ENCODE data around the gene PAM.

The PAM gene

DNA sequence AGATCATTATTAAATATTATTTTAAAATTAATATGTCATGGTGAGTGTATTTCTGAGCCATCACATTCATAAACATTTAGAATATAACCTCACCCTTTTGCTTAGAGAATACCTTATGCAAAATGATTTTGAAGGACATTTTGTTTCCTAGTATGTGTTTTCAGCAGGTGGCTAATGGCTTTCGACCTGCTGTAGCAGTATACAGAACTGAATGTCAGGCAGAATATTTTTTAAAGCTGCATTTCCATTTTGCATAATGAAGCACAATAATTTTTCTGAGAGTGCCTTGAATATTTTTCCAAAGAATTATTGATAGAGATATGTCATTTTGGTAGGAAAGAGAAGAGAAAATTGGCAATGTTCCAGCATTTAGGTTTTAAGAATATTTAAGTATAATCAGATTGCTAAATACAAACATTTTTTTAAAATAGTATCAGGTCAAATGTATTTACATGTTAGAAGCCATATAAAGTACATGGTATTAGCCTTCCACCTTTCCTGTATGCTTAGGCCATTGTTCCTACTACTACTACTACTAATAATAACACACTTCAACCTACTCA lies 42.3 kb downstream of the PAM start:
- no peak overlapping the region for H3K9ac ChIP-seq (ENCODE audit: low read length)
- H3K27ac ChIP-seq (ENCODE audit: low read depth, low read length) = no peak overlapping the region
- no peaks in the 10 kb centered on the region for H3K79me2 ChIP-seq (ENCODE audit: insufficient read depth, low read length)
- no peak for TF ChIP-seq EZH2phosphoT487 (conservative IDR thresholded peaks at IDR 0.05; ENCODE audit: low read length)
- TF ChIP-seq, protein P1, sequence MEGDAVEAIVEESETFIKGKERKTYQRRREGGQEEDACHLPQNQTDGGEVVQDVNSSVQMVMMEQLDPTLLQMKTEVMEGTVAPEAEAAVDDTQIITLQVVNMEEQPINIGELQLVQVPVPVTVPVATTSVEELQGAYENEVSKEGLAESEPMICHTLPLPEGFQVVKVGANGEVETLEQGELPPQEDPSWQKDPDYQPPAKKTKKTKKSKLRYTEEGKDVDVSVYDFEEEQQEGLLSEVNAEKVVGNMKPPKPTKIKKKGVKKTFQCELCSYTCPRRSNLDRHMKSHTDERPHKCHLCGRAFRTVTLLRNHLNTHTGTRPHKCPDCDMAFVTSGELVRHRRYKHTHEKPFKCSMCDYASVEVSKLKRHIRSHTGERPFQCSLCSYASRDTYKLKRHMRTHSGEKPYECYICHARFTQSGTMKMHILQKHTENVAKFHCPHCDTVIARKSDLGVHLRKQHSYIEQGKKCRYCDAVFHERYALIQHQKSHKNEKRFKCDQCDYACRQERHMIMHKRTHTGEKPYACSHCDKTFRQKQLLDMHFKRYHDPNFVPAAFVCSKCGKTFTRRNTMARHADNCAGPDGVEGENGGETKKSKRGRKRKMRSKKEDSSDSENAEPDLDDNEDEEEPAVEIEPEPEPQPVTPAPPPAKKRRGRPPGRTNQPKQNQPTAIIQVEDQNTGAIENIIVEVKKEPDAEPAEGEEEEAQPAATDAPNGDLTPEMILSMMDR (IDR thresholded peaks at IDR 0.05; ENCODE audit: insufficient read depth, low read length, poor library complexity, severe bottlenecking) = no peak
- no peak overlapping the region for H3K4me2 ChIP-seq (ENCODE audit: low read depth, low read length, poor library complexity, severe bottlenecking)
- H3K9me2 ChIP-seq (replicated peaks; ENCODE audit: insufficient read depth, low read length) = no peaks in the 10 kb centered on the region
- H4K20me1 ChIP-seq (ENCODE audit: low read depth, low read length) = no peaks in the 10 kb centered on the region
- no peak overlapping the region for H2AFZ ChIP-seq (ENCODE audit: low read depth, low read length, severe bottlenecking)
- no peak overlapping the region for H3K4me3 ChIP-seq (ENCODE audit: insufficient read depth, low read length, poor library complexity, severe bottlenecking)
- no peaks in the 10 kb centered on the region for H3F3A ChIP-seq (ENCODE audit: insufficient read depth)
- H3K36me3 ChIP-seq (ENCODE audit: low read length) = no peaks in the 10 kb centered on the region
- H3K9me3 ChIP-seq (ENCODE audit: insufficient read depth, low read length) = no peaks in the 10 kb centered on the region
- H3K27me3 ChIP-seq (ENCODE audit: low read length) = no peaks in the 10 kb centered on the region

DNA sequence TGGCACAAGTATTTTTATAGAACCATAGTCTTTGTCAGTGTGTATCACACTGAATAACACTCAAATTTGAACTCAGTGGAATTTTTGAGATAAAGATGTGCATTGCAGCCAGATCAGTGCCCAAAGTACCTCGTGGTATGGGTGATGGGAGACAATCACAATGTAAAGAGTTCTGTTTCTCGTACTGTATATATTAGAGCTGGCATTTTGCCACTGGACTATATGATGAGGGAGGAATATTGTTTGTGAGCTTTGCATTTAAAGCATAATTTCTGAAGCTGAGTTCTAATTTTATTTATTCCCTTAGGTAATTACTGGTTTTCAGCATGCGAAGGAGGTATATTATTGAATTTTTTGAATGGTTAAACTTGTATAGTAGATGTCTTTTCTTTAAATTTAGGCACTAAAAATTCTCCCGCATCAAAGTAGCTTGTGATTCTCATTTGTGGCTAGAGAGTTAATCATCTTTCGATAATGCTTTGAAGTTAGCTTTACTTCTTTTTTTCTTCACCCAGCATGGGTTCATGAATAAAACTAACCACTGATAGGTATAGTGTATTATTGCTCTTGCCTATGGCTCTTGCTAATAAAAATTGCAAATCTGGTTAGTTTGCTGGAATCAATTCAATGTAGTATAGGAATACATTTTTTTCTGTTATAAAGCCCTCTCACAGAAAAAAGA lies 43.1 kb downstream of the PAM start:
- Histone ChIP-seq H3K4me2 (ENCODE audit: low read depth, low read length, poor library complexity, severe bottlenecking) (no peak overlapping the region), H3K79me2 (ENCODE audit: insufficient read depth, low read length) (no peaks in the 10 kb centered on the region), H3K9ac (ENCODE audit: low read length) (no peak overlapping the region), H4K20me1 (ENCODE audit: low read depth, low read length) (no peaks in the 10 kb centered on the region), H3K9me2 (replicated peaks; ENCODE audit: insufficient read depth, low read length) (no peaks in the 10 kb centered on the region), H3K36me3 (ENCODE audit: low read length) (no peaks in the 10 kb centered on the region), H3K27ac (ENCODE audit: low read depth, low read length) (no peak overlapping the region), H3K27me3 (ENCODE audit: low read length) (no peaks in the 10 kb centered on the region), H3K4me3 (ENCODE audit: insufficient read depth, low read length, poor library complexity, severe bottlenecking) (no peak overlapping the region), H3K9me3 (ENCODE audit: insufficient read depth, low read length) (no peaks in the 10 kb centered on the region), H2AFZ (ENCODE audit: low read depth, low read length, severe bottlenecking) (no peak overlapping the region), H3F3A (ENCODE audit: insufficient read depth) (no peaks in the 10 kb centered on the region)
- no peak for TF ChIP-seq EZH2phosphoT487 (conservative IDR thresholded peaks at IDR 0.05; ENCODE audit: low read length)
- TF ChIP-seq, protein P1 (IDR thresholded peaks at IDR 0.05; ENCODE audit: insufficient read depth, low read length, poor library complexity, severe bottlenecking) = no peak

DNA sequence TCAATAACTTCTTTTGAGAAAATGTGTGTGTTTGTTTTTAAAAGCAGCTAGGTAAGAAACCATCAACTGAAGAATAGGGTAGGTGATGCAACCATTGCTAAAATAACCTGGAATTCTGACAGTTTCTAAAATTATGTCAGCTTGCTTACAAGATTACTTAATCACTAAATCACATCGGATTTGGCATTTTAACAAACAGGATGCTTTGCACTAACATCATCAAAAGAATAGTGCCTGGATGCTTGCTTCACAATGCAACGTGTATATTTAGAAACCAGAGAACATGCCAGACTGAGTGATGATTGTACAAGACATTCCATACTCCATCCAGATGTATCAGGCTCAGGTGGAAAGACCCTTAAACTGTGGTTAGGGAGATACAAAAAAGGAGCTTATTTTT lies 43.9 kb downstream of the PAM start:
- no peak overlapping the region for H3K4me3 ChIP-seq (ENCODE audit: insufficient read depth, low read length, poor library complexity, severe bottlenecking)
- H3K4me2 ChIP-seq (ENCODE audit: low read depth, low read length, poor library complexity, severe bottlenecking) = no peak overlapping the region
- H3K9me3 ChIP-seq (ENCODE audit: insufficient read depth, low read length) = no peaks in the 10 kb centered on the region
- no peaks in the 10 kb centered on the region for H3K36me3 ChIP-seq (ENCODE audit: low read length)
- H3K27me3 ChIP-seq (ENCODE audit: low read length) = no peaks in the 10 kb centered on the region
- H2AFZ ChIP-seq (ENCODE audit: low read depth, low read length, severe bottlenecking) = no peak overlapping the region
- no peak overlapping the region for H3K27ac ChIP-seq (ENCODE audit: low read depth, low read length)
- H3F3A ChIP-seq (ENCODE audit: insufficient read depth) = no peaks in the 10 kb centered on the region
- TF ChIP-seq, protein P1 (IDR thresholded peaks at IDR 0.05; ENCODE audit: insufficient read depth, low read length, poor library complexity, severe bottlenecking) = no peak
- TF ChIP-seq EZH2phosphoT487 (conservative IDR thresholded peaks at IDR 0.05; ENCODE audit: low read length) = no peak
- H3K9ac ChIP-seq (ENCODE audit: low read length) = no peak overlapping the region
- no peaks in the 10 kb centered on the region for H3K79me2 ChIP-seq (ENCODE audit: insufficient read depth, low read length)
- H4K20me1 ChIP-seq (ENCODE audit: low read depth, low read length) = no peaks in the 10 kb centered on the region
- no peaks in the 10 kb centered on the region for H3K9me2 ChIP-seq (replicated peaks; ENCODE audit: insufficient read depth, low read length)
